MM.1S (cell line): ENCODE data around the gene NAALADL2.

Source experiments
- EZH2 ChIP-seq: fragments of 300-600 bp; sonication (generic); optimal IDR thresholded peaks from 2 replicates; pipeline ENCODE3; 2017; ENCODE audit warnings: low read depth, mild to moderate bottlenecking, antibody characterized with exemption, low read length, mixed read lengths
- EZH2phosphoT487 ChIP-seq: fragments of 300-600 bp; sonication (generic); IDR thresholded peaks from 2 replicates; pipeline ENCODE4 v1.6.1; 2018; ENCODE audit warnings: antibody characterized with exemption, low read length
- TF ChIP-seq, protein P1 (sequence below): fragments of 300-600 bp; sonication (generic); IDR thresholded peaks from 2 replicates; pipeline ENCODE4 v1.5.1; 2016; ENCODE audit warnings: antibody characterized with exemption, low read length, mixed read lengths

DNA sequence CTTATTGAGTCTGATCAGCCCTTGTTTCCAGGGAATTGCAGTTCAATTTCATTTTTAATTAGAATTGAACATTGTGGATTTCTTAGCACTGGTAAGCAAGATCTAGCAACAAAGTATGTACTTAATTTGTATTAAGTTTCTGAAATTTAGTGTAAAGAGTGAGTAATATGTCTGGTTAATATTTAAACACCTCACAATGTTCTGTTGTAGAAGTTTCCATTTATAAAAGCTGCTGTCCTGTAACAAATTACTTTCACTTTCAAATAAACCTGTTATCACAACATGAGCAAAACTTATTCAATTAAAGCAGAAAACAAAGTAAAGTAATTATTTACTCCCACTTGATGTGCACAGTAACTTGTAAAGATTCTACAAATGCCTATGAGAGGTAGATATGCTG, 448.5 kb downstream of the NAALADL2 start:
- TF ChIP-seq, protein P1, sequence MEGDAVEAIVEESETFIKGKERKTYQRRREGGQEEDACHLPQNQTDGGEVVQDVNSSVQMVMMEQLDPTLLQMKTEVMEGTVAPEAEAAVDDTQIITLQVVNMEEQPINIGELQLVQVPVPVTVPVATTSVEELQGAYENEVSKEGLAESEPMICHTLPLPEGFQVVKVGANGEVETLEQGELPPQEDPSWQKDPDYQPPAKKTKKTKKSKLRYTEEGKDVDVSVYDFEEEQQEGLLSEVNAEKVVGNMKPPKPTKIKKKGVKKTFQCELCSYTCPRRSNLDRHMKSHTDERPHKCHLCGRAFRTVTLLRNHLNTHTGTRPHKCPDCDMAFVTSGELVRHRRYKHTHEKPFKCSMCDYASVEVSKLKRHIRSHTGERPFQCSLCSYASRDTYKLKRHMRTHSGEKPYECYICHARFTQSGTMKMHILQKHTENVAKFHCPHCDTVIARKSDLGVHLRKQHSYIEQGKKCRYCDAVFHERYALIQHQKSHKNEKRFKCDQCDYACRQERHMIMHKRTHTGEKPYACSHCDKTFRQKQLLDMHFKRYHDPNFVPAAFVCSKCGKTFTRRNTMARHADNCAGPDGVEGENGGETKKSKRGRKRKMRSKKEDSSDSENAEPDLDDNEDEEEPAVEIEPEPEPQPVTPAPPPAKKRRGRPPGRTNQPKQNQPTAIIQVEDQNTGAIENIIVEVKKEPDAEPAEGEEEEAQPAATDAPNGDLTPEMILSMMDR: no peak
- TF ChIP-seq EZH2phosphoT487 (no peak), EZH2 (no peak)
